Activated CD4-positive, alpha-beta memory T cell treated with anti-CD3 and anti-CD28 coated beads for 36 hours (primary cell): ENCODE measurements around the gene PI4K2A. TPM values are rescaled to one million over a fixed set of nuclear protein-coding genes. Genes with fewer than 3 reads are reported as not detected.

ENCODE experiments used
- CTCF ChIA-PET: fragments of 350-600 bp; sonication (Branson Sonifier 250); formaldehyde crosslinking; loops from one replicate; lab custom pipeline; 2021; ENCODE audit warnings: antibody characterized with exemption, inconsistent platforms; lab: Charles Lee
- POLR2A ChIA-PET: fragments of 350-600 bp; sonication (Branson Sonifier 250); formaldehyde crosslinking; loops from one replicate; lab custom pipeline; 2021; ENCODE audit warnings: antibody characterized with exemption; lab: Charles Lee
- DNase-seq: peaks from one replicate; pipeline ENCODE4 v3.0.0-alpha.2; 2020
- H3K27ac Mint-ChIP-seq: one replicate; pipeline ENCODE4 v1.8.0; 2021; ENCODE audit warnings: mixed read lengths
- H3K27me3 Mint-ChIP-seq: one replicate; pipeline ENCODE4 v1.8.0; 2021; ENCODE audit warnings: mixed read lengths
- H3K36me3 Mint-ChIP-seq: one replicate; pipeline ENCODE4 v1.8.0; 2021; ENCODE audit warnings: mixed read lengths
- H3K4me1 Mint-ChIP-seq: one replicate; pipeline ENCODE4 v1.8.0; 2021; ENCODE audit warnings: low read depth, mixed read lengths
- H3K4me3 Mint-ChIP-seq: one replicate; pipeline ENCODE4 v1.8.0; 2021; ENCODE audit warnings: mild to moderate bottlenecking, mixed read lengths
- H3K9me3 Mint-ChIP-seq: one replicate; pipeline ENCODE4 v1.8.0; 2021; ENCODE audit warnings: mixed read lengths
- intact Hi-C: fragments of 100-400 bp; cut with micrococcal nuclease; formaldehyde crosslinking; loops from one replicate; pipeline ENCODE4 v1.15.1; 2023
- total RNA-seq, 2 experiments: library from RNA; stranded (reverse); gene quantifications; one replicate each; pipeline ENCODE4 v1.2.3, GENCODE V29; 2021

Gene PI4K2A
- total RNA-seq, 2 experiments from 2014 or later = 13.1 to 13.2 TPM

- H3K27me3 Mint-ChIP-seq = no peaks in the 10 kb centered on the region
- no peaks in the 10 kb centered on the region for H3K9me3 Mint-ChIP-seq
- ChIA-PET CTCF (no interaction called here), POLR2A (no interaction called here)
- H3K36me3 Mint-ChIP-seq = peaks cover 19% of the 10 kb centered on the region
- no peak overlapping the region for H3K27ac Mint-ChIP-seq
- no peak for DNase-seq
- H3K4me1 Mint-ChIP-seq = peaks cover 17% of the 10 kb centered on the region
- intact Hi-C loops = no loop called here
- no peak overlapping the region for H3K4me3 Mint-ChIP-seq
Observed at GRCh38 chr10:97650726-97651125, 10.3 kb downstream of the PI4K2A start.

- Mint-ChIP-seq H3K4me3 (no peak overlapping the region), H3K9me3 (no peaks in the 10 kb centered on the region), H3K36me3 (peaks cover 17% of the 10 kb centered on the region), H3K27me3 (no peaks in the 10 kb centered on the region), H3K4me1 (peaks cover 17% of the 10 kb centered on the region), H3K27ac (no peak overlapping the region)
- ChIA-PET POLR2A (no interaction called here), CTCF (no interaction called here)
- no peak for DNase-seq
- intact Hi-C loops = no loop called here
Observed at GRCh38 chr10:97651773-97652172, 11.3 kb downstream of the PI4K2A start.

GRCh38 chr10:97656777-97657176, 16.3 kb downstream of the PI4K2A start:
- Mint-ChIP-seq H3K4me3 (no peak overlapping the region), H3K4me1 (no peaks in the 10 kb centered on the region), H3K27ac (no peak overlapping the region), H3K9me3 (no peaks in the 10 kb centered on the region), H3K27me3 (no peaks in the 10 kb centered on the region), H3K36me3 (peaks cover 21% of the 10 kb centered on the region)
- POLR2A ChIA-PET = no interaction called here
- DNase-seq = no peak
- CTCF ChIA-PET = interaction anchor here (0.9 kb wide), 1 partner anchor 75 kb away, joined by 3 read pairs; no protein-coding TSS in a partner anchor
- intact Hi-C loops = no loop called here

GRCh38 chr10:97659589-97659988, 19.1 kb downstream of the PI4K2A start:
- DNase-seq = no peak
- Mint-ChIP-seq H3K27ac (no peak overlapping the region), H3K4me1 (no peaks in the 10 kb centered on the region), H3K36me3 (peaks cover 27% of the 10 kb centered on the region), H3K9me3 (no peaks in the 10 kb centered on the region), H3K4me3 (no peak overlapping the region), H3K27me3 (no peaks in the 10 kb centered on the region)
- CTCF ChIA-PET = no interaction called here
- POLR2A ChIA-PET = no interaction called here
- intact Hi-C loops = no loop called here

GRCh38 chr10:97664282-97664850, 23.9 kb downstream of the PI4K2A start:
- ChIA-PET POLR2A (no interaction called here), CTCF (interaction anchor here (0.9 to 1.4 kb wide), 2 partner anchors 12 to 93 kb away, joined by 3 to 7 read pairs; no protein-coding TSS in a partner anchor)
- Mint-ChIP-seq H3K9me3 (no peaks in the 10 kb centered on the region), H3K36me3 (peaks cover 25% of the 10 kb centered on the region), H3K27me3 (no peaks in the 10 kb centered on the region), H3K27ac (no peak overlapping the region), H3K4me1 (no peaks in the 10 kb centered on the region), H3K4me3 (no peak overlapping the region)
- intact Hi-C loops = no loop called here
- no peak for DNase-seq

- no peaks in the 10 kb centered on the region for H3K27me3 Mint-ChIP-seq
- ChIA-PET CTCF (interaction anchor here (1.2 to 1.3 kb wide), 2 partner anchors 9 to 14 kb away, joined by 3 to 4 read pairs; no protein-coding TSS in a partner anchor), POLR2A (no interaction called here)
- no peaks in the 10 kb centered on the region for H3K4me1 Mint-ChIP-seq
- no peak for DNase-seq
- intact Hi-C loops = no loop called here
- no peak overlapping the region for H3K27ac Mint-ChIP-seq
- peaks cover 23% of the 10 kb centered on the region for H3K36me3 Mint-ChIP-seq
- H3K4me3 Mint-ChIP-seq = no peak overlapping the region
- H3K9me3 Mint-ChIP-seq = no peaks in the 10 kb centered on the region
Observed at GRCh38 chr10:97666992-97667391, 26.5 kb downstream of the PI4K2A start.

GRCh38 chr10:97667463-97667862, 27.0 kb downstream of the PI4K2A start:
- no peak for DNase-seq
- Mint-ChIP-seq H3K9me3 (no peaks in the 10 kb centered on the region), H3K4me1 (no peaks in the 10 kb centered on the region), H3K27me3 (no peaks in the 10 kb centered on the region), H3K27ac (no peak overlapping the region), H3K4me3 (no peak overlapping the region), H3K36me3 (peaks cover 21% of the 10 kb centered on the region)
- ChIA-PET POLR2A (no interaction called here), CTCF (interaction anchor here (1.2 to 1.3 kb wide), 2 partner anchors 9 to 15 kb away, joined by 3 to 4 read pairs; no protein-coding TSS in a partner anchor)
- intact Hi-C loops = no loop called here

GRCh38 chr10:97669571-97669970, 29.1 kb downstream of the PI4K2A start:
- Mint-ChIP-seq H3K9me3 (no peaks in the 10 kb centered on the region), H3K4me3 (no peak overlapping the region), H3K27ac (no peak overlapping the region), H3K36me3 (peaks cover 22% of the 10 kb centered on the region), H3K27me3 (no peaks in the 10 kb centered on the region), H3K4me1 (peaks cover 2% of the 10 kb centered on the region)
- DNase-seq = no peak
- CTCF ChIA-PET = interaction anchor here (1.5 kb wide), 1 partner anchor 62 kb away, joined by 4 read pairs; no protein-coding TSS in a partner anchor
- intact Hi-C loops = no loop called here
- POLR2A ChIA-PET = no interaction called here

- Mint-ChIP-seq H3K4me1 (peaks cover 6% of the 10 kb centered on the region), H3K27ac (no peak overlapping the region), H3K9me3 (no peaks in the 10 kb centered on the region), H3K36me3 (peaks cover 18% of the 10 kb centered on the region), H3K27me3 (no peaks in the 10 kb centered on the region), H3K4me3 (no peak overlapping the region)
- DNase-seq = peak; percentile 39
- ChIA-PET CTCF (interaction anchor here (1.2 to 5.4 kb wide), 3 partner anchors 14 to 102 kb away, joined by 3 to 51 read pairs (median 43); partner anchors contain the start of genes AVPI1 and ZFYVE27), POLR2A (interaction anchor here (0.5 to 1.5 kb wide), 2 partner anchors 9 to 35 kb away, joined by 3 read pairs; no protein-coding TSS in a partner anchor)
- intact Hi-C loops = no loop called here
Observed at GRCh38 chr10:97673736-97674525, 33.5 kb downstream of the PI4K2A start.

GRCh38 chr10:97675222-97675621, 34.8 kb downstream of the PI4K2A start:
- no peak overlapping the region for H3K27ac Mint-ChIP-seq
- H3K27me3 Mint-ChIP-seq = no peaks in the 10 kb centered on the region
- H3K36me3 Mint-ChIP-seq = peaks cover 18% of the 10 kb centered on the region
- ChIA-PET CTCF (interaction anchor here (1.2 to 5.4 kb wide), 5 partner anchors 12 to 104 kb away, joined by 3 to 51 read pairs (median 14); partner anchors contain the start of genes AVPI1 and ZFYVE27), POLR2A (no interaction called here)
- H3K9me3 Mint-ChIP-seq = no peaks in the 10 kb centered on the region
- intact Hi-C loops = no loop called here
- H3K4me1 Mint-ChIP-seq = peaks cover 6% of the 10 kb centered on the region
- no peak for DNase-seq
- H3K4me3 Mint-ChIP-seq = no peak overlapping the region

GRCh38 chr10:97676770-97677581, 36.5 kb downstream of the PI4K2A start:
- DNase-seq = peak; percentile 51
- POLR2A ChIA-PET = no interaction called here
- H3K4me1 Mint-ChIP-seq = peaks cover 6% of the 10 kb centered on the region
- peaks cover 17% of the 10 kb centered on the region for H3K36me3 Mint-ChIP-seq
- H3K9me3 Mint-ChIP-seq = no peaks in the 10 kb centered on the region
- H3K27ac Mint-ChIP-seq = no peak overlapping the region
- intact Hi-C loops = loop anchor here (1.0 kb wide), 2 partner anchors 24 to 54 kb away; no protein-coding TSS in a partner anchor
- H3K4me3 Mint-ChIP-seq = no peak overlapping the region
- CTCF ChIA-PET = interaction anchor here (0.6 to 5.4 kb wide), 19 partner anchors 10 to 105 kb away, joined by 3 to 51 read pairs (median 4); partner anchors contain the start of genes AVPI1, MARVELD1 and ZFYVE27
- H3K27me3 Mint-ChIP-seq = no peaks in the 10 kb centered on the region
